ENCODE measurements around the gene NDUFS1.
A peak's percentile ranks its signal among the peaks of the same experiment; 100 is the strongest.
"Not testable (repeated sequence)": the region's sequence is repeated elsewhere in the genome, so short reads cannot be mapped to it uniquely, and the experiment has no call there.

NDUFS1 gene

GRCh38 chr2:206159346-206160124 lies at the start of gene NDUFS1, which contains the start of gene EEF1B2:
Gene NDUFS1 (minus strand): TSS chr2:206159444. CDS start chr2:206153678, 5,766 bp downstream.
Gene EEF1B2 (plus strand): TSS chr2:206159895. CDS start chr2:206159980, 85 bp downstream.
- DNase-seq (ENCODE audit: low spot score), result peak; percentile 99

GRCh38 chr2:206208900-206209299 lies 49.7 kb upstream of the NDUFS1 start:
- DNase-seq (ENCODE audit: low spot score), result no peak

GRCh38 chr2:206207316-206207715 lies 48.1 kb upstream of the NDUFS1 start:
- not testable (repeated sequence) for DNase-seq (ENCODE audit: low spot score)

DNA sequence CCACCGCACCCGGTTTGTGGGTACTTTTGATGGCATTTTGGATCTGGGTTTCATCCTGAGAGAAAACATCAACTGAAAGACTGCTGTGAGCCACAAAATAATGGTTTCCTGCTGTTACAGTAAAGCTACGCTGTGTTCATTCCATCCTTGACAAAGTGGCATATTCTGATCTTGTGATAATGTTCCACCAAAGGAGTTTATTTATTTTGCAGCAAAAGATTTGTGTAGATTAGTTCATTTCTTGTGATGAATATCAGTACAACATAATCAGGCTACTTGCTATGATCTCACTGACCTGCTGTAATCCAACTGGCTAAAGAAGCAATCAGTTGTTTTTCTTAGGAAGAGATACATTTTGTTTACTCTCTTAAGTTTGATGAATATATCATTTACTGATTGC lies 45.5 kb upstream of the NDUFS1 start:
- DNase-seq (ENCODE audit: low spot score), result no peak

GRCh38 chr2:206203331-206203730 lies 44.1 kb upstream of the NDUFS1 start:
- DNase-seq (ENCODE audit: low spot score), result no peak

- DNase-seq (ENCODE audit: low spot score), result no peak
These were observed 43.2 kb upstream of the NDUFS1 start for GRCh38 chr2:206202446-206202845.

GRCh38 chr2:206201075-206201848 lies 42.0 kb upstream of the NDUFS1 start:
- no peak for DNase-seq (ENCODE audit: low spot score)

GRCh38 chr2:206198677-206199076 lies 39.4 kb upstream of the NDUFS1 start:
- no peak for DNase-seq (ENCODE audit: low spot score)

GRCh38 chr2:206193671-206194357 lies 34.6 kb upstream of the NDUFS1 start:
- no peak for DNase-seq (ENCODE audit: low spot score)

DNA sequence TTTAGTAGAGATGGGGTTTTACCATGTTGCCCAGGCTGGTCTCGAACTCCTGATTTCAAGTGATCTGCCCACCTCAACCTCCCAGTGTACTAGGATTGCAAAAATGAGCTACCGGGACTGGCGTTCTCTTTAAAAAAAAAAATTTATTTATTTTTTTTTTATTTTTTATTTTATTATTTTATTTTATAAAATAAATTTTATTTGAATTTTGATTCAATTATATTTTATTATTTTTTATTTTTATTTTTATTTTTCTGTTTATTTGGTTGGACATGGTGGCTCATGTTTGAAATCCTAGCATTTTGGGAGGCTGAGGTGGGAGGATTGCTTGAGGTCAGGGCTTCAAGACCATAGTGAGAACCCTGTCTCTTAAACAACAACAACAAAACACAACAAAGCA lies 32.9 kb upstream of the NDUFS1 start:
- DNase-seq (ENCODE audit: low spot score), result no peak

DNA sequence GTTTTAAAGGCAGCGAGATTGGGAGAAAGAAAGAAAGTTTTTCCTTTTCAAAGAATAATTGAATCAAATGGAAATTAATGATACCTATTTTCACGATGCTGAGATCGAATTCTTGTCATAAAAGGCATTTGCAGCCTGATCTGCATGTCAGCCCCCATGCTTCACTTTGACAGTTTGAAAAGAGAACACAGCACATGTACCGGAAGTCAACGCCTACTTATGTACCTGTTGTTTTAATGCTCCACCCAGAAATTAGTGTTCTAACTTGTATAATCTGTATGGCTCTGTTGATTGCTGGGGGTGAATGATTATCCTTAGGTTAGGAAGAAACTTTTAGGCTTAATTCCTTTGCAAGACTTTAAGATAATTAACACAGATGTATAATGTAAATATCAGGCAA lies 31.4 kb upstream of the NDUFS1 start:
- DNase-seq (ENCODE audit: low spot score), result no peak

GRCh38 chr2:206190111-206190510 lies 30.9 kb upstream of the NDUFS1 start:
- no peak for DNase-seq (ENCODE audit: low spot score)

DNA sequence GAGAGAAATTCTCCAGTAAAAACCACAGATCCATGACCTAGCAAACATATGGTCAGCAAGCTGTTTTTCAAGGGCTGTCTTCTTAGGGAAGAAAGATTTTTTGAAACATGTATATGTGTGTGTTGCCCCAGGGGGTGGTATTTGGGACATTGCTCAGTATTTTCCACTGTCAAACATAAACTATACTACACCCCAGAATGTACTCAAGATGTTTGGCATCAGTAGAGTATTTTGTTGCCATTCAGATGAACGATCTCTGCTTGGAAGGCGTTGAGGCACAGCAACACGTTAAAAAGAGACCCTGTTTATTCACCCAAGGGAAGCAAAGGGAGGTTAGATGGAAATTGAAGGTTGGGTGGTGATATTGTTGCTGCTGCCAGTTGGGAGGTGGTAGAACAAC lies 30.4 kb upstream of the NDUFS1 start:
- DNase-seq (ENCODE audit: low spot score), result no peak

GRCh38 chr2:206181526-206181925 lies 22.3 kb upstream of the NDUFS1 start:
- not testable (repeated sequence) for DNase-seq (ENCODE audit: low spot score)

- DNase-seq (ENCODE audit: low spot score), result no peak
These were observed 17.7 kb upstream of the NDUFS1 start for GRCh38 chr2:206176901-206177300.

- DNase-seq (ENCODE audit: low spot score), result no peak
These were observed 16.9 kb upstream of the NDUFS1 start for GRCh38 chr2:206176121-206176520.

DNA sequence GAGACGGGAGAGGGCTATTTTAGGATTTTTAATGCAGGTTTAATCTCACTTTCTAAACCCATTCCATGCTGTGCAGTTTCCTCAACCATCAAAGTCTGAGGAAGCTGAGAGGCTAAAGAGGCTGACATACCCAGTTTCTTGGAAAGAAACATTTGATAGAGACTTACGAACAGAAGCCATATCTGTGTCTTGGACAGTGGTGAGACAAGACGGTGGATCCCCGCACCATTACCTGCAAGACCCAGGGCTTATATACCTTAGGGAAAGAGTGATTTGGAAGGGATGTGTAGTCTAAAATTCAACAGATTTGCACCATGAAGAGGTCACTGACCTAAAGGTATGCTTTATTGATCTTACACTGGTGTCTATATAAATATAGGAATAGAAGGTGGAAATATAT lies 13.9 kb upstream of the NDUFS1 start:
- DNase-seq (ENCODE audit: low spot score), result no peak

- not testable (repeated sequence) for DNase-seq (ENCODE audit: low spot score)
These were observed 12.6 kb upstream of the NDUFS1 start for GRCh38 chr2:206171624-206172397.

DNA sequence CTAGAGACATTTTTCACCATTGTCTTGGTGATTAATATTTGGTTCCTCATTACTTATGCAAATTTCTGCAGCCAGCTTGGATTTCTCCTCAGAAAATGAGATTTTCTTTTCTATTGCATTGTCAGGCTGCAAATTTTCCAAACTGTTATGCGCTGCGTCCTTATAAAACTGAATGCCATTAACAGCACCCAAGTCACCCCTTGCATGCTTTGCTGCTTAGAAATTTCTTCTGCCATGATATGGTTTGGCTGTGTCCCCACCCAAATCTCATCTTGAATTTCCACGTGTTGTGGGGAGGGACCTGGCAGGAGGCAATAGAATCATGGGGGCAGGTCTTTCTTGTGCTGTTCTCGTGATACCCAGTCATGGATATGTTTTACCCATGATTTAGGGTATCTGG lies 9.0 kb upstream of the NDUFS1 start:
- DNase-seq (ENCODE audit: low spot score), result not testable (repeated sequence)

- DNase-seq (ENCODE audit: low spot score), result peak; percentile 64
These were observed 5.1 kb upstream of the NDUFS1 start for GRCh38 chr2:206164261-206164862.

GRCh38 chr2:206163251-206163880 lies 4.1 kb upstream of the NDUFS1 start:
- DNase-seq (ENCODE audit: low spot score), result no peak
